Fibroblast of skin of back (primary cell): ENCODE results near the gene LSP1.
"Not testable (repeated sequence)": the region's sequence is repeated elsewhere in the genome, so short reads cannot be mapped to it uniquely, and the experiment has no call there.

ENCODE experiments used
- DNase-seq: peaks from one replicate; pipeline ENCODE4 v3.0.0-alpha.2; 2013

Gene LSP1

GRCh38 chr11:1864831-1865665 lies 12.2 kb downstream of the LSP1 start:
- DNase-seq = no peak

GRCh38 chr11:1866226-1866625 lies 13.3 kb downstream of the LSP1 start:
- no peak for DNase-seq

GRCh38 chr11:1866776-1867175 lies 13.9 kb downstream of the LSP1 start:
- no peak for DNase-seq

GRCh38 chr11:1867381-1867780 lies 14.5 kb downstream of the LSP1 start:
- no peak for DNase-seq

GRCh38 chr11:1868056-1868635 lies 15.3 kb downstream of the LSP1 start:
- DNase-seq = no peak

- DNase-seq = no peak
Measured at GRCh38 chr11:1868636-1869291, 15.9 kb downstream of the LSP1 start.

- DNase-seq = no peak
Measured at GRCh38 chr11:1869427-1870325, 16.8 kb downstream of the LSP1 start.

- DNase-seq = no peak
Measured at GRCh38 chr11:1870326-1870696, 17.4 kb downstream of the LSP1 start.

- no peak for DNase-seq
Measured at GRCh38 chr11:1870721-1871466, 18.0 kb downstream of the LSP1 start.

- DNase-seq = no peak
Measured at GRCh38 chr11:1871531-1871930, 18.6 kb downstream of the LSP1 start.

GRCh38 chr11:1872267-1872985 lies 19.5 kb downstream of the LSP1 start:
- DNase-seq = no peak

GRCh38 chr11:1873048-1873812 lies 20.3 kb downstream of the LSP1 start:
- DNase-seq = peak; percentile 38

- not testable (repeated sequence) for DNase-seq
Measured at GRCh38 chr11:1873813-1874150, 20.9 kb downstream of the LSP1 start.

GRCh38 chr11:1874441-1875092 lies 21.7 kb downstream of the LSP1 start:
- not testable (repeated sequence) for DNase-seq

GRCh38 chr11:1875093-1875850 lies 22.4 kb downstream of the LSP1 start:
- no peak for DNase-seq

GRCh38 chr11:1875851-1876301 lies 23.0 kb downstream of the LSP1 start:
- not testable (repeated sequence) for DNase-seq

- DNase-seq = peak; percentile 60
Measured at GRCh38 chr11:1876361-1877063, 23.6 kb downstream of the LSP1 start.
